Measurements from ENCODE around the gene EEA1. TPM values are rescaled to one million over a fixed set of nuclear protein-coding genes. Genes with fewer than 3 reads are reported as not detected.

EEA1 gene
- total RNA-seq, 4 donors from 2014 or later: 13.2 to 78.4 (median 25.3) TPM

DNA sequence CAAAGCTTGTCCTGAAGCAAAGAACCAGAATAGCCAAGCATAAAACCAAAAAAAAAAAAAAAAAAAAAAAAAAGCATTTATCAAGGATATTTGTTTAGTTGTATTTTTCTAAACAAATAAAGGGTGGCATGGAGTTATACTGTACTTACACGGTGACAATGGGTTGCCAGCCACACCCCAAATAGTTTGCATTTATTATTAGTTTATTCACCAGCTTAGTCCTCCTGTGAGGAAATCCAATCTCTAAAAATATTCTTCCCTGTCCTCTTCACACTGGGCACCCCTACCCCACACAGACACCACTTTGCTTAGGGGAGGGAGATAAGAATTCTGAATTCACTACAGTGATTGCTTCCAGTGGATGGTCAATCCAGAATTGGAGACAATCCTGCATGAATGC lies 207.4 kb downstream of the EEA1 start:
- Histone ChIP-seq H3K4me1 (no peaks in the 10 kb centered on the region), H3K27me3 (no peaks in the 10 kb centered on the region), H3K36me3 (no peaks in the 10 kb centered on the region), H3K9me3 (no peaks in the 10 kb centered on the region), H3K4me3 (no peak overlapping the region), H3K27ac (no peak overlapping the region)
- no peak for TF ChIP-seq POLR2A (IDR thresholded peaks at IDR 0.05)
- TF ChIP-seq, protein P1, sequence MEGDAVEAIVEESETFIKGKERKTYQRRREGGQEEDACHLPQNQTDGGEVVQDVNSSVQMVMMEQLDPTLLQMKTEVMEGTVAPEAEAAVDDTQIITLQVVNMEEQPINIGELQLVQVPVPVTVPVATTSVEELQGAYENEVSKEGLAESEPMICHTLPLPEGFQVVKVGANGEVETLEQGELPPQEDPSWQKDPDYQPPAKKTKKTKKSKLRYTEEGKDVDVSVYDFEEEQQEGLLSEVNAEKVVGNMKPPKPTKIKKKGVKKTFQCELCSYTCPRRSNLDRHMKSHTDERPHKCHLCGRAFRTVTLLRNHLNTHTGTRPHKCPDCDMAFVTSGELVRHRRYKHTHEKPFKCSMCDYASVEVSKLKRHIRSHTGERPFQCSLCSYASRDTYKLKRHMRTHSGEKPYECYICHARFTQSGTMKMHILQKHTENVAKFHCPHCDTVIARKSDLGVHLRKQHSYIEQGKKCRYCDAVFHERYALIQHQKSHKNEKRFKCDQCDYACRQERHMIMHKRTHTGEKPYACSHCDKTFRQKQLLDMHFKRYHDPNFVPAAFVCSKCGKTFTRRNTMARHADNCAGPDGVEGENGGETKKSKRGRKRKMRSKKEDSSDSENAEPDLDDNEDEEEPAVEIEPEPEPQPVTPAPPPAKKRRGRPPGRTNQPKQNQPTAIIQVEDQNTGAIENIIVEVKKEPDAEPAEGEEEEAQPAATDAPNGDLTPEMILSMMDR (IDR thresholded peaks at IDR 0.05): no peak
- DNase-seq: no peak

DNA sequence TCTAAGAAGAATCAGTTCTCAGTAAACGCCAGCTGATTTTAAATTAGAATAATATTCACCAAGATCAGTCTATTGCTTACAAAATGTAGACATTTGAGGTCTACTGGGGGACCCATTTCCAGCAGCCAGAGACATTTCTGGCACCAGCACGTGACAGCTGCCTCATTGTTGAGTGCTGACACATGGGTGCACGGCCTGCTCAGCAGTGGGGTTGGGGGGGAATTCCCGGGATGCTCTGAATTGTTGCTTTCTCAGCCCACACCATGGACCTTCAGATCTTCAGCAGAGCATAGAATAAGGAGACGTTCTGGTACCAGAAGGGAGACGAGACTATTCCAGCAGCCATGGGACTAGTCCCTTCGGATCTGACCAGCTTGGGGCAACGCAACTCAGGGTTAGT lies 208.0 kb downstream of the EEA1 start:
- Histone ChIP-seq H3K36me3 (no peaks in the 10 kb centered on the region), H3K27me3 (no peaks in the 10 kb centered on the region), H3K9me3 (no peaks in the 10 kb centered on the region), H3K27ac (no peak overlapping the region), H3K4me3 (no peak overlapping the region), H3K4me1 (no peaks in the 10 kb centered on the region)
- DNase-seq: no peak
- TF ChIP-seq, protein P1 (IDR thresholded peaks at IDR 0.05): no peak
- no peak for TF ChIP-seq POLR2A (IDR thresholded peaks at IDR 0.05)

Small RNA genes within 50 kb of the gene (small RNA-seq; reads per million reads assigned to genes)
- 0 reads per million in 2 donors for gene RNU6-1329P

Other genes starting within 250 kb of the EEA1 start
- 10 to 100 TPM in 1 of 4 donors, 1 to 10 TPM in 3; 1.0 to 19.0 (median 2.3) TPM for gene PLEKHG7, start 226.3 kb downstream of the EEA1 start, total RNA-seq

Measured in Peyer's patch (tissue), 4 donors.